BLaER1 (cell line): ENCODE data around the gene SPATA13.

ENCODE experiments used
- H3K27ac ChIP-seq: shearing (Covaris generic); formaldehyde crosslinking; 2 replicates; pipeline ENCODE4 v1.8.1; 2022
- H3K27me3 ChIP-seq: shearing (Covaris generic); formaldehyde crosslinking; 2 replicates; pipeline ENCODE4 v1.8.1; 2022
- H3K36me3 ChIP-seq: shearing (Covaris generic); formaldehyde crosslinking; 2 replicates; pipeline ENCODE4 v1.8.1; 2022
- H3K4me1 ChIP-seq: shearing (Covaris generic); formaldehyde crosslinking; 2 replicates; pipeline ENCODE4 v1.8.1; 2022
- H3K4me2 ChIP-seq: shearing (Covaris generic); formaldehyde crosslinking; 2 replicates; pipeline ENCODE4 v1.8.1; 2022
- H3K4me3 ChIP-seq: shearing (Covaris generic); formaldehyde crosslinking; 2 replicates; pipeline ENCODE4 v1.8.1; 2022
- H3K9ac ChIP-seq: shearing (Covaris generic); formaldehyde crosslinking; 2 replicates; pipeline ENCODE4 v1.8.1; 2022
- H3K9me3 ChIP-seq: shearing (Covaris generic); formaldehyde crosslinking; 2 replicates; pipeline ENCODE4 v1.8.1; 2022
- H4K20me1 ChIP-seq: shearing (Covaris generic); formaldehyde crosslinking; 2 replicates; pipeline ENCODE4 v1.8.1; 2022
- Cebpa-rat ChIP-seq: shearing (Covaris generic); IDR thresholded peaks from 2 replicates; pipeline ENCODE4 v1.8.1; 2022

Gene SPATA13

GRCh38 chr13:24138911-24139310 is 21.6 kb upstream of the SPATA13 start:
- no peak overlapping the region for H3K27ac ChIP-seq
- H3K9me3 ChIP-seq, result no peaks in the 10 kb centered on the region
- TF ChIP-seq Cebpa-rat, result no peak
- no peaks in the 10 kb centered on the region for H3K36me3 ChIP-seq
- H3K9ac ChIP-seq, result no peak overlapping the region
- H4K20me1 ChIP-seq, result no peaks in the 10 kb centered on the region
- no peak overlapping the region for H3K4me3 ChIP-seq
- no peaks in the 10 kb centered on the region for H3K27me3 ChIP-seq
- H3K4me1 ChIP-seq, result peaks cover 15% of the 10 kb centered on the region
- H3K4me2 ChIP-seq, result no peak overlapping the region

DNA sequence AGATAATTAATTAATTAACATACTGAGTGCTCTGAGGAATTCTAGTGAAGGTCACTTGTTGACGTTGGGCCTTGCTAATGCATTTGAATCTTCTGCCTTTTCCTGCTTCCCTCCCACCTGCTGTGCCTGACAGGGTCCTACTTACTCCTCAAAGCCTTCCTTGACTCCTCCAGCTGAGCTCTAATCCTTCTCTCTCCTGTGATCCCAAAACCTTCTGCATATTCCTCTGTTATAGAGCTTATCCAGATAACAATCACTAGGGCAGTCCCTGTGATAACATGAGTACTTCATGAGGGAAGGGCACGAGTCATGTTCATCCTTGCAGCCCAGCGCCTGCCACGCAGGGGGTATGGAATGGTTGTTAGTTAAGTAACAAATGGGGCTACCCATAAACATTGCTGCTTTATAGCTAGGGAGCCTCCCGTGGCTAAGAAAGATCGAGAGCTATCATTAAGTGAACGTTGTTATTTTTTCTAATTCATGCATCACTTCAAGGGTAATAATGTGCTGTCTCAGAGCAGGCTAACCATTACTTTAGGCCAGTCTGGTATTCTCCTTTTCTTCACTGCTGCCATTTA is 19.1 kb upstream of the SPATA13 start:
- H3K27me3 ChIP-seq, result no peaks in the 10 kb centered on the region
- H4K20me1 ChIP-seq, result no peaks in the 10 kb centered on the region
- no peak overlapping the region for H3K4me3 ChIP-seq
- H3K27ac ChIP-seq, result no peak overlapping the region
- TF ChIP-seq Cebpa-rat, result no peak
- H3K4me1 ChIP-seq, result peaks cover 20% of the 10 kb centered on the region
- no peaks in the 10 kb centered on the region for H3K36me3 ChIP-seq
- H3K4me2 ChIP-seq, result no peak overlapping the region
- no peaks in the 10 kb centered on the region for H3K9me3 ChIP-seq
- H3K9ac ChIP-seq, result no peak overlapping the region

GRCh38 chr13:24142453-24142852 is 18.1 kb upstream of the SPATA13 start:
- no peaks in the 10 kb centered on the region for H3K9me3 ChIP-seq
- peaks cover 20% of the 10 kb centered on the region for H3K4me1 ChIP-seq
- H3K36me3 ChIP-seq, result no peaks in the 10 kb centered on the region
- no peak overlapping the region for H3K9ac ChIP-seq
- H4K20me1 ChIP-seq, result no peaks in the 10 kb centered on the region
- peak overlapping the region; percentile 60 for H3K4me2 ChIP-seq
- no peaks in the 10 kb centered on the region for H3K27me3 ChIP-seq
- H3K4me3 ChIP-seq, result no peak overlapping the region
- TF ChIP-seq Cebpa-rat, result no peak
- peak overlapping the region; percentile 35; the same call in 1 of the 2 replicates for H3K27ac ChIP-seq

DNA sequence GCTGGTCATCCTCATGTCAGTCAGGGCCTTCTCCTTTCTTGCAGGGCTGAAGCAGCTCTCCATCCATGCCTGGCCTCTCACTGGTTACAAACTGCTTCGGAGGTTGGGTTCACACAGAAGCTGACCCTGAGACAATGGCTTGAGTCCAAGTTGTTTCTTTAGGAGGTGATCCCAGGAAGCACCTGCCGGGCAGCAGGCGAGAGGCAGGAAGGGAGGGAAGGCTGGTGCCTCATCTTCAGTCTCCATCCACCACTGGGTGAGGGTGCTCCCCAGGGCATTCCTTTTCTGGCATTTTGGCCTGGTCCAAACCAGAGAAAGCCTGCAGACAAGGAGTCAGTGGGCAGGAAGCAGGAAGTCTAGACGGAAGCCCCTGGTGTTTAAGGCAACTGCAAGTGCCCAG is 17.6 kb upstream of the SPATA13 start:
- Histone ChIP-seq H3K27me3 (no peaks in the 10 kb centered on the region), H3K4me3 (no peak overlapping the region), H3K4me2 (peak overlapping the region; percentile 60), H3K4me1 (peaks cover 20% of the 10 kb centered on the region), H3K27ac (peak overlapping the region; percentile 35; the same call in 1 of the 2 replicates), H3K36me3 (no peaks in the 10 kb centered on the region), H4K20me1 (no peaks in the 10 kb centered on the region), H3K9me3 (no peaks in the 10 kb centered on the region), H3K9ac (no peak overlapping the region)
- TF ChIP-seq Cebpa-rat, result no peak

DNA sequence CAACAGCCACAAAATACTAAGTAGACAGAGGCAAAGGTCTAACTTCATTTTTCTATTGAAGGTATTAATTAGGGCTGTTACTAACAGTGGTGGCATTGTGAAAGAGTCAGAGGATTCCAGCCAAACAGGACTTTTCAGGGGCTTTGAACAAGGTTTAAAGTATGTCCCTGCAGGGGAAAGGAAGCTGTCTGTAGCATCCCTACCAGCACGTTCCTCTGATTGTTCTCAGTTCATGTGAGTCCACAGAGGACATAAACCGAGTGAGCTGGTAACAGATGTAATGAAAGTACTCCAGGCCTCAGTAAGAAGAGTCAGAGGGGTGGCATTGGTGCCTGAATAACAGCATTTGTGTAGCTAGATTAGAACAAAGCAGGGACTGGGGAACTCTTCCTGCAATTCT is 15.3 kb upstream of the SPATA13 start:
- Histone ChIP-seq H4K20me1 (no peaks in the 10 kb centered on the region), H3K36me3 (no peaks in the 10 kb centered on the region), H3K4me1 (peaks cover 20% of the 10 kb centered on the region), H3K4me2 (no peak overlapping the region), H3K9me3 (no peaks in the 10 kb centered on the region), H3K27ac (no peak overlapping the region), H3K4me3 (no peak overlapping the region), H3K27me3 (no peaks in the 10 kb centered on the region), H3K9ac (no peak overlapping the region)
- TF ChIP-seq Cebpa-rat, result no peak

- peaks cover 20% of the 10 kb centered on the region for H3K4me1 ChIP-seq
- TF ChIP-seq Cebpa-rat, result no peak
- H3K27ac ChIP-seq, result no peak overlapping the region
- no peak overlapping the region for H3K9ac ChIP-seq
- H3K36me3 ChIP-seq, result no peaks in the 10 kb centered on the region
- H3K4me3 ChIP-seq, result no peak overlapping the region
- H3K9me3 ChIP-seq, result no peaks in the 10 kb centered on the region
- no peaks in the 10 kb centered on the region for H4K20me1 ChIP-seq
- H3K27me3 ChIP-seq, result no peaks in the 10 kb centered on the region
- no peak overlapping the region for H3K4me2 ChIP-seq
These were observed 14.8 kb upstream of the SPATA13 start for GRCh38 chr13:24145674-24146073.

DNA sequence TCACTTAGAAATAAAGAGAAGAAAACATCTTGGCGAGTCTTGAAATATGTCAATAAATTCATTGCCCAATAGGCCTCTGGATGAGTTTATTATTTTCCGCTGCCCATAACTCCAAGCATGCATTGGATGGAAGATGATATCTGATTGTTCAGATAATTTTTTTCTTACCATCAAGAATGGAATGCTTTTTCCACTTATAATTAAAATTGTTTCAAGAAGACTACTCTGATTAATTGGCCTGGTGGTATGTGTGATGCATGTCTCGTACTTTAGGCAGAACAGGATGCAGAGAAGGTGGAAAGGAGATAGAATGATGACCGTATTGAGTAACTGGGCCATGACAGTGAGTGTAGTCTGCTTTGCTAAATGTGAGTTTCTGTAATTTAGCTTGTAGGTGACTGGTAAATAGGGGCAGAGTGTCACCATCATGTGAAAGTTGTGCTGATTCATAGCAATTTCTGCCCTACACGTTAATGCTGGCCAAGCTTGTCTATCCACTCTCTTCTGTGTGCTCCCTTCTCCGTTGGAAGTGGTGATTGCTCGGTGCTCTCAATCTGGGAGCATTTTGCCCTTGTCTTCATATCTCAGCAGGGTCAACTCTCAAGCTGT is 13.5 kb upstream of the SPATA13 start:
- Histone ChIP-seq H3K9ac (no peak overlapping the region), H4K20me1 (no peaks in the 10 kb centered on the region), H3K27ac (no peak overlapping the region), H3K4me2 (no peak overlapping the region), H3K4me3 (no peak overlapping the region), H3K9me3 (no peaks in the 10 kb centered on the region), H3K36me3 (no peaks in the 10 kb centered on the region), H3K4me1 (peaks cover 20% of the 10 kb centered on the region), H3K27me3 (no peaks in the 10 kb centered on the region)
- no peak for TF ChIP-seq Cebpa-rat

DNA sequence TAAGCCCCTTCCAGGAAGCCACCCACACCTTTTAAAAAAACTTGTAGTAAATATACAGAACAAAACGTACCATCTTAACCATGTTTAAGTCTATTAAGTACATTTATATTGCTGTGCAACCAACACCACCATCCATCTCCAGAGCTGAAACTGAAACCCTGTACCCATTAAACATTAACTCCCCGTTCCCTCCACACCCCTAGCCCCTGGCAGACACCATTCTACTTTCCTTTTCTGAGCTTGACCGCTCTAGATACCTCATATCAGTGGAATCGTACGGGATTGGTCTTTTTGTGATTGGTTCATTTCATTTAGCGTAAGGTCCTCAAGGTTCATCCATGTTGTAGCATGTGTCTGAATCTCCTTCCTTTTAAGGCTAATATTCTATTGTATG is 13.0 kb upstream of the SPATA13 start:
- TF ChIP-seq Cebpa-rat, result no peak
- H3K4me2 ChIP-seq, result no peak overlapping the region
- no peak overlapping the region for H3K9ac ChIP-seq
- H3K27me3 ChIP-seq, result no peaks in the 10 kb centered on the region
- H4K20me1 ChIP-seq, result no peaks in the 10 kb centered on the region
- H3K4me3 ChIP-seq, result no peak overlapping the region
- H3K9me3 ChIP-seq, result no peaks in the 10 kb centered on the region
- H3K36me3 ChIP-seq, result no peaks in the 10 kb centered on the region
- H3K4me1 ChIP-seq, result peaks cover 18% of the 10 kb centered on the region
- H3K27ac ChIP-seq, result no peak overlapping the region

GRCh38 chr13:24148414-24149235 is 11.9 kb upstream of the SPATA13 start:
- no peaks in the 10 kb centered on the region for H3K27me3 ChIP-seq
- no peak overlapping the region for H3K4me3 ChIP-seq
- peaks cover 7% of the 10 kb centered on the region for H3K4me1 ChIP-seq
- H3K36me3 ChIP-seq, result no peaks in the 10 kb centered on the region
- TF ChIP-seq Cebpa-rat, result no peak
- no peak overlapping the region for H3K27ac ChIP-seq
- no peaks in the 10 kb centered on the region for H4K20me1 ChIP-seq
- no peaks in the 10 kb centered on the region for H3K9me3 ChIP-seq
- no peak overlapping the region for H3K4me2 ChIP-seq
- no peak overlapping the region for H3K9ac ChIP-seq
